Stomach (tissue), 9 donors: Measurements from ENCODE around the gene GLRA1. TPM values are rescaled to one million over a fixed set of nuclear protein-coding genes. Genes with fewer than 3 reads are reported as not detected.

Source experiments
- DNase-seq, 2 donors: peaks; one replicate each; pipeline versions ENCODE4 v3.0.0 to v3.0.0-alpha.2; 2013 to 2019
- H3K27ac ChIP-seq, 5 donors: fragments of 200-600 bp in 4 of 5; sonication (generic) in 4 of 5; one replicate each; pipeline ENCODE4 v1.5.1; 2013 to 2019; ENCODE audit warnings: mild to moderate bottlenecking in 1 of 5, moderate library complexity in 1 of 5
- H3K27me3 ChIP-seq, 3 donors: fragments of 200-600 bp; sonication (generic); one replicate each; pipeline ENCODE4 v1.5.1; 2017 to 2019; ENCODE audit warnings: mixed run types in 1 of 3
- H3K36me3 ChIP-seq, 4 donors: fragments of 200-600 bp; sonication (generic); 1 replicate in 3 of 4; 2 replicates in 1 of 4; pipeline ENCODE4 v1.5.1; 2016 to 2019
- H3K4me1 ChIP-seq, 4 donors: fragments of 200-600 bp; sonication (generic); one replicate each; pipeline ENCODE4 v1.5.1; 2016 to 2019
- H3K4me3 ChIP-seq, 4 donors: fragments of 200-600 bp; sonication (generic) in 3 of 4; one replicate each; pipeline ENCODE4 v1.5.1; 2016 to 2019; ENCODE audit warnings: mild to moderate bottlenecking in 1 of 4
- H3K9me3 ChIP-seq, 4 donors: fragments of 200-600 bp; sonication (generic); one replicate each; pipeline ENCODE4 v1.5.1; 2016 to 2019
- EP300 ChIP-seq: sonication (generic); formaldehyde crosslinking; IDR thresholded peaks from one replicate; pipeline ENCODE4 v1.6.1; 2017; ENCODE audit warnings: antibody characterized with exemption
- POLR2A ChIP-seq, 4 donors: fragments of 450-650 bp; IDR thresholded peaks; one replicate each; pipeline ENCODE4 v1.6.1; 2016; ENCODE audit warnings: antibody characterized with exemption in 4 of 4, control low read depth in 2 of 4, mild to moderate bottlenecking in 1 of 4, moderate library complexity in 1 of 4
- POLR2AphosphoS5 ChIP-seq, 3 donors: sonication (generic); formaldehyde crosslinking; IDR thresholded peaks; one replicate each; pipeline ENCODE4 v1.6.1; 2016; ENCODE audit warnings: antibody characterized with exemption in 3 of 3
- WGBS, 5 donors: extraction: QIAGEN DNeasy Blood & Tissue Kit in 3 of 5; methylation state at CpG; one replicate each; pipeline versions ENCODE4 v1.1.5 to v1.1.7; 2013 to 2018; 5-methylcytosine and 5-hydroxymethylcytosine counted together
- intact Hi-C: fragments of 100-400 bp; cut with DNase I; formaldehyde crosslinking; loops from one replicate; pipeline ENCODE4 v1.15.1; 2023; ENCODE audit warnings: low total_unique reads
- polyA plus RNA-seq, 3 donors: library from polyadenylated mRNA; stranded (reverse); fragments of 200-250 nt; gene quantifications; one replicate each; pipeline ENCODE4 v1.2.3, GENCODE V29; 2013
- total RNA-seq, 5 donors: library from RNA; depleted of rRNA; stranded (reverse); fragments of >200 nt; gene quantifications; one replicate each; pipeline versions ENCODE4 v1.1.0 to v1.2.3, GENCODE V29; 2014 to 2016
- TF ChIP-seq, protein P1 (sequence below), 7 experiments: fragments of 450-650 bp in 4 of 7; fragments of 200-600 bp in 3 of 7; sonication (generic) in 3 of 7; IDR thresholded peaks; one replicate each; pipeline ENCODE4 v1.5.1; 2016 to 2019; ENCODE audit warnings: antibody characterized with exemption in 7 of 7, control low read depth in 2 of 7, mild to moderate bottlenecking in 1 of 7
- donor health status: healthy with polysubstance abuse.
- donor health status: Bipolar disorder and iron deficiency.
- donor health status: healthy.

Gene GLRA1
- total and polyA plus RNA-seq, 8 donors = not detected

DNA sequence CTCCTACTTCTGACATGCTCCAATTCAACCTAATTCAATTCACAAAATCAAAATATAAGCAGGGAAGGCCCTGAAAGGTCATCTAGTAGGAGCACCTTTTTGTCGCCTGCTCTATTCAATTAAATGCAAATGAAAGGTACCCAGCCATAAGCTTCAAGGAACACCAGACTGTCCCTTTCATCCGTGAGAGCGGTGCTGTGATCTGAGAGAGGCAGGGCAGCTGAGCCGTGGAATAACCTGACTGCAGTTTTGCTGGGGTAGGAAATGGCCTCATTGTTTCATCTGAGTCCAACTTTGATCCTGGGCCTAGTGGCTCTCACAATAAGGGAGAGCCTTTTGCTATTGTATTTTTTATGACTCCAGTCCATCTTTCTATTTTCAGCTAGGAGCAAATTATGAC is 39.8 kb upstream of the GLRA1 start:
- H3K27me3 ChIP-seq = no peaks in the 10 kb centered on the region
- DNase-seq = no peak
- WGBS, 5 donors = 70 to 86% (median 81%) methylated on average over 4 of the region's 4 CpGs
- no peaks in the 10 kb centered on the region for H3K9me3 ChIP-seq
- TF ChIP-seq POLR2A (IDR thresholded peaks at IDR 0.05) = no peak
- TF ChIP-seq, protein P1, sequence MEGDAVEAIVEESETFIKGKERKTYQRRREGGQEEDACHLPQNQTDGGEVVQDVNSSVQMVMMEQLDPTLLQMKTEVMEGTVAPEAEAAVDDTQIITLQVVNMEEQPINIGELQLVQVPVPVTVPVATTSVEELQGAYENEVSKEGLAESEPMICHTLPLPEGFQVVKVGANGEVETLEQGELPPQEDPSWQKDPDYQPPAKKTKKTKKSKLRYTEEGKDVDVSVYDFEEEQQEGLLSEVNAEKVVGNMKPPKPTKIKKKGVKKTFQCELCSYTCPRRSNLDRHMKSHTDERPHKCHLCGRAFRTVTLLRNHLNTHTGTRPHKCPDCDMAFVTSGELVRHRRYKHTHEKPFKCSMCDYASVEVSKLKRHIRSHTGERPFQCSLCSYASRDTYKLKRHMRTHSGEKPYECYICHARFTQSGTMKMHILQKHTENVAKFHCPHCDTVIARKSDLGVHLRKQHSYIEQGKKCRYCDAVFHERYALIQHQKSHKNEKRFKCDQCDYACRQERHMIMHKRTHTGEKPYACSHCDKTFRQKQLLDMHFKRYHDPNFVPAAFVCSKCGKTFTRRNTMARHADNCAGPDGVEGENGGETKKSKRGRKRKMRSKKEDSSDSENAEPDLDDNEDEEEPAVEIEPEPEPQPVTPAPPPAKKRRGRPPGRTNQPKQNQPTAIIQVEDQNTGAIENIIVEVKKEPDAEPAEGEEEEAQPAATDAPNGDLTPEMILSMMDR (IDR thresholded peaks at IDR 0.05) = no peak
- TF ChIP-seq EP300 = no peak
- TF ChIP-seq POLR2AphosphoS5 (IDR thresholded peaks at IDR 0.05) = no peak
- no peaks in the 10 kb centered on the region for H3K4me1 ChIP-seq
- H3K36me3 ChIP-seq = no peaks in the 10 kb centered on the region
- no peak overlapping the region for H3K27ac ChIP-seq
- no peak overlapping the region for H3K4me3 ChIP-seq
- intact Hi-C loops = no loop called here

DNA sequence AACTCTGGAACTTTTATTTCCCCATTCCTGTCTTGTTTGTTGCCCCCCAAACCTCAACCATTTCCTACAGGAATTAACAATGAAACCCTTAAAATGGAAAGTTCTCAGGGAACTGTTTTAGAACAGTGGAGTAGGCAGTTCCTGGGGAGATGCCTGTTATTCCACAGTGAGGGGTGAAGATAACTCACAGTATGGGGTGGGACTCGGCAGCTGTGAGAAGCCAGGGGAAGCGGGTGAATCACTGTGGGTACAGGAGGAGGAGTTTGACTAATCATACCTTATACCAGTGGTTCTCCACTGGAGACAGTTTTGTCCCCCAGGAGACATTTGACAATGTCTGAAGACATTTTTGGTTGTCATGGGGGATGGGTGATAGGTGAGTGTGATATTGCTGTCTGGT is 36.9 kb upstream of the GLRA1 start:
- intact Hi-C loops = no loop called here
- Histone ChIP-seq H3K9me3 (no peaks in the 10 kb centered on the region), H3K27ac (no peak overlapping the region), H3K4me1 (no peaks in the 10 kb centered on the region), H3K4me3 (no peak overlapping the region), H3K27me3 (no peaks in the 10 kb centered on the region), H3K36me3 (no peaks in the 10 kb centered on the region)
- 49 to 73% (median 62%) methylated on average over 2 of the region's 2 CpGs for WGBS, 5 donors
- DNase-seq = no peak
- TF ChIP-seq POLR2AphosphoS5 (IDR thresholded peaks at IDR 0.05) (no peak), POLR2A (IDR thresholded peaks at IDR 0.05) (no peak), EP300 (no peak)
- TF ChIP-seq, protein P1 (IDR thresholded peaks at IDR 0.05) = no peak

DNA sequence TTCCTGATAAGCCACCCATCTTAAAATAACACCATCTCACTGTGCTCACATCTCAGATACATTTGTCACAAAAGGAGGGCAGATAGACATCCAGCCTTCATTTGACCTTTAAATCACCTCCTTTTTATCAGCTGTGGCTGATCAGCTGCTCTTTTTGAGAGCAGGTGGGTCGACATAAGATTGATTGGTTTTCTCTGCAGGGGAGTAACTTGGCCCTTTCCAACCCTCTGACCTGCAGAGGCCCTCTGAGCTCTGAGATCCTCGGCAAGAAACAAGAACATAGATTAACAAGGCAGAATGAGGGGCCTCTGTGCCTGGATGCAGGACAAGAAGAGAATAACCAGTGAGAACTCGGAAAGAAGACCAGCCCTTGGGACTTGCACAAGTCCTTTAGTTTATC is 33.5 kb upstream of the GLRA1 start:
- Histone ChIP-seq H3K27me3 (no peaks in the 10 kb centered on the region), H3K36me3 (no peaks in the 10 kb centered on the region), H3K27ac (no peak overlapping the region), H3K4me1 (no peaks in the 10 kb centered on the region), H3K4me3 (no peak overlapping the region), H3K9me3 (no peaks in the 10 kb centered on the region)
- TF ChIP-seq EP300 (no peak), POLR2A (IDR thresholded peaks at IDR 0.05) (no peak)
- WGBS, 5 donors = 26 to 40% (median 27%) methylated on average over 3 of the region's 3 CpGs
- DNase-seq = no peak
- intact Hi-C loops = no loop called here

DNA sequence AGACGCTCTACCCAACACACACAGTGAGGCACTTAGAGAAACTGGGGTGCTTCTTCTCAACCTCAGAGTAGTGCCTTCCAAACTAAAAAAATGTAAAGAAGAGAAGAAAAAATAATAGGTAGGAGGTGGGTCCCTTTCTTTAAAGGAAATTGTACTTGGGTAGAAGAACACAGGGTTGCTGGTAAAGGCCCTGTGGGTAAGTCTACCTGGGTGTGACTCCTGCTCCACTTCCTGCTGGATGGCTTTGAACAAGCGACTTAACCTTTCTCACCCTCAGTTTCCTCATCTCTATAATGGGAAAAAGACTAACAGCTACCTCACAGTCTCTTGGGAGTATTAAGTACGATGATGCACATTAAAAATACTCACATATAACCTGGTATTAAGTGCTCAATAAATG is 32.1 kb upstream of the GLRA1 start:
- no peak for TF ChIP-seq POLR2A (IDR thresholded peaks at IDR 0.05)
- no peak for TF ChIP-seq POLR2AphosphoS5 (IDR thresholded peaks at IDR 0.05)
- TF ChIP-seq, protein P1 (IDR thresholded peaks at IDR 0.05) = no peak
- no peak for TF ChIP-seq EP300
- H3K36me3 ChIP-seq = no peaks in the 10 kb centered on the region
- no peak overlapping the region for H3K4me3 ChIP-seq
- no peaks in the 10 kb centered on the region for H3K27me3 ChIP-seq
- intact Hi-C loops = no loop called here
- 62 to 90% (median 81%) methylated on average over 3 of the region's 3 CpGs for WGBS, 5 donors
- H3K27ac ChIP-seq = no peak overlapping the region
- DNase-seq = no peak
- H3K9me3 ChIP-seq = no peaks in the 10 kb centered on the region
- no peaks in the 10 kb centered on the region for H3K4me1 ChIP-seq

DNA sequence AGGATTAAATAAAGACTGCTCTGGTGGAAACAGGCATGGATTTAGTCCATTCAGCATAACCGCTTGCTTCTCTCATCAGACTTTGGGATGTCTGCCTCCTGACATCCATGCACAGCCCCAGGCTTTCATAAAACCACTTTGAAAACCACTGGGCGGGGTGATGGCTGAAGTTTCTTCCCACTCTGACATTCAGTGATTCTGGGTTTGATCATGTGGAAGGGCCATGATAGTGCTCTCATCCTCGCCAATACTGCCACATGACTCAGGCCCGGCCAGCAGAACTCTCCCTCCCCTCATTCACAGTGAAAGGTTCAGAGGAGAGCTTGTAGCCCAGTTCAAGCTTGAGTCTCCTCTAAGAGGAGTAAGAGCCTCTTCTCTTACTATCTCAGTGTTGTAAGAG is 29.6 kb upstream of the GLRA1 start:
- DNase-seq = no peak
- Histone ChIP-seq H3K27ac (no peak overlapping the region), H3K4me1 (no peaks in the 10 kb centered on the region), H3K4me3 (no peak overlapping the region), H3K9me3 (no peaks in the 10 kb centered on the region), H3K36me3 (no peaks in the 10 kb centered on the region), H3K27me3 (no peaks in the 10 kb centered on the region)
- TF ChIP-seq POLR2A (IDR thresholded peaks at IDR 0.05) (no peak), EP300 (no peak), POLR2AphosphoS5 (IDR thresholded peaks at IDR 0.05) (no peak)
- TF ChIP-seq, protein P1 (IDR thresholded peaks at IDR 0.05) = no peak
- intact Hi-C loops = no loop called here
- WGBS, 5 donors = 82 to 87% (median 84%) methylated on average over 4 of the region's 4 CpGs
